Measurements from ENCODE around the gene ANTXR1.

GRCh38 chr2:69010437-69011194, 2.4 kb upstream of the ANTXR1 start:
- TF ChIP-seq CTCF (optimal IDR thresholded peaks at IDR 0.05 in 1 of 3, IDR thresholded peaks at IDR 0.05 in 1 of 3, conservative IDR thresholded peaks at IDR 0.05 in 1 of 3; ENCODE audit: extremely low read depth in 1 of 3, insufficient read depth in 2 of 3, low read length in 3 of 3), result no peak
- TF ChIP-seq EZH2 (IDR thresholded peaks at IDR 0.05; ENCODE audit: low read length), result no peak

Measured in keratinocyte (primary cell).